Neural cell (in vitro differentiated cells): Measurements from ENCODE around the gene CCNT2. TPM values are rescaled to one million over a fixed set of nuclear protein-coding genes. Genes with fewer than 3 reads are reported as not detected.
"Not testable (repeated sequence)": the region's sequence is repeated elsewhere in the genome, so short reads cannot be mapped to it uniquely, and the experiment has no call there.

Experiments
- H2AFZ ChIP-seq: fragments of 200-600, 300-800 bp; sonication (generic), shearing (Covaris generic); 2 replicates; pipeline ENCODE4 v1.6.0; 2014; ENCODE audit warnings: low read depth, mild to moderate bottlenecking, antibody characterized with exemption, low read length, moderate library complexity
- H3F3A ChIP-seq: fragments of 200-600 bp; shearing (Covaris generic); 2 replicates; pipeline ENCODE4 v1.6.1; 2016; ENCODE audit warnings: mild to moderate bottlenecking, moderate library complexity, mixed read lengths, antibody characterized with exemption, low read length; ENCODE audit not compliant: insufficient read depth, poor library complexity, severe bottlenecking
- H3K27ac ChIP-seq: fragments of 200-600, 300-800 bp; sonication (generic), shearing (Covaris generic); 2 replicates; pipeline ENCODE4 v1.5.1; 2014; ENCODE audit warnings: mild to moderate bottlenecking, low read length, moderate library complexity
- H3K27me3 ChIP-seq: fragments of 300-800, 200-600 bp; sonication (generic), shearing (Covaris generic); 2 replicates; pipeline ENCODE4 v1.6.0; 2014; ENCODE audit warnings: mild to moderate bottlenecking, low read depth, low read length, moderate library complexity; ENCODE audit not compliant: insufficient read depth
- H3K36me3 ChIP-seq: fragments of 300-800, 200-600 bp; sonication (generic), shearing (Covaris generic); 2 replicates; pipeline ENCODE4 v1.5.1; 2014; ENCODE audit warnings: mild to moderate bottlenecking, antibody characterized with exemption, low read length, moderate library complexity; ENCODE audit not compliant: insufficient read depth
- H3K4me2 ChIP-seq: fragments of 300-800, 200-600 bp; sonication (generic), shearing (Covaris generic); 2 replicates; pipeline ENCODE4 v1.6.0; 2014; ENCODE audit warnings: mild to moderate bottlenecking, low read length
- H3K4me3 ChIP-seq: fragments of 300-800, 200-600 bp; sonication (generic), shearing (Covaris generic); 2 replicates; pipeline ENCODE4 v1.5.1; 2014; ENCODE audit warnings: mild to moderate bottlenecking, low read length, moderate library complexity
- H3K79me2 ChIP-seq: fragments of 200-600 bp; shearing (Covaris generic); replicated peaks from 2 replicates; pipeline ENCODE4 v1.6.0; 2014; ENCODE audit warnings: mild to moderate bottlenecking, low read length, moderate library complexity; ENCODE audit not compliant: insufficient read depth
- H3K9ac ChIP-seq: fragments of 300-800, 200-600 bp; sonication (generic), shearing (Covaris generic); 2 replicates; pipeline ENCODE4 v1.6.1; 2016; ENCODE audit warnings: mild to moderate bottlenecking, low read length, mixed read lengths
- H3K9me2 ChIP-seq: fragments of 200-600 bp; shearing (Covaris generic); 2 replicates; pipeline ENCODE4 v1.6.1; 2016; ENCODE audit warnings: mild to moderate bottlenecking, low read length, mixed read lengths; ENCODE audit not compliant: insufficient read depth
- H3K9me3 ChIP-seq: fragments of 200-600, 300-800 bp; sonication (generic), shearing (Covaris generic); 2 replicates; pipeline ENCODE4 v1.6.1; 2016; ENCODE audit warnings: mild to moderate bottlenecking, mixed run types, low read length, moderate library complexity, mixed read lengths
- H4K20me1 ChIP-seq: fragments of 200-600 bp; shearing (Covaris generic); 2 replicates; pipeline ENCODE4 v1.6.1; 2016; ENCODE audit warnings: mild to moderate bottlenecking, mixed run types; ENCODE audit not compliant: insufficient read depth
- CTCF ChIP-seq: fragments of 450-650 bp; IDR thresholded peaks from 2 replicates; pipeline ENCODE4 v1.5.1; 2014; ENCODE audit warnings: antibody characterized with exemption, mild to moderate bottlenecking, moderate library complexity; ENCODE audit not compliant: poor library complexity, severe bottlenecking
- EP300 ChIP-seq: fragments of 450-650 bp; conservative IDR thresholded peaks from 2 replicates; pipeline ENCODE4 v1.6.1; 2014; ENCODE audit warnings: antibody characterized with exemption, mild to moderate bottlenecking, moderate library complexity; ENCODE audit not compliant: poor library complexity, severe bottlenecking
- EZH2 ChIP-seq: fragments of 200-600, 300-800 bp; shearing (Covaris generic), sonication (generic); IDR thresholded peaks from 2 replicates; pipeline ENCODE4 v1.6.1; 2014; ENCODE audit warnings: antibody characterized with exemption, low read length, borderline replicate concordance, mild to moderate bottlenecking; ENCODE audit not compliant: insufficient read depth, poor library complexity, severe bottlenecking
- MXI1 ChIP-seq: fragments of 450-650 bp; conservative IDR thresholded peaks from 2 replicates; pipeline ENCODE4 v1.6.1; 2014; ENCODE audit warnings: antibody characterized with exemption, mild to moderate bottlenecking; ENCODE audit not compliant: poor library complexity, severe bottlenecking
- POLR2AphosphoS5 ChIP-seq: IDR thresholded peaks from 2 replicates; pipeline ENCODE4 v1.6.1; 2012
- RAD21 ChIP-seq: fragments of 450-650 bp; conservative IDR thresholded peaks from 2 replicates; pipeline ENCODE4 v1.6.1; 2014; ENCODE audit warnings: antibody characterized with exemption, mild to moderate bottlenecking, moderate library complexity
- REST ChIP-seq: IDR thresholded peaks from 2 replicates; pipeline ENCODE4 v1.6.1; 2012; ENCODE audit warnings: borderline replicate concordance
- SMC3 ChIP-seq: fragments of 450-650 bp; conservative IDR thresholded peaks from 2 replicates; pipeline ENCODE4 v1.6.1; 2014; ENCODE audit warnings: antibody characterized with exemption, mild to moderate bottlenecking, moderate library complexity; ENCODE audit not compliant: poor library complexity
- TAF1 ChIP-seq: IDR thresholded peaks from 2 replicates; pipeline ENCODE4 v1.6.1; 2012; ENCODE audit warnings: low read depth
- polyA plus RNA-seq: library from polyadenylated mRNA; depleted of rRNA; stranded (reverse); fragments of >200 nt; gene quantifications from 2 replicates; pipeline ENCODE4 v1.2.3, GENCODE V29; 2014

The CCNT2 gene
- polyA plus RNA-seq, 1 donor from 2014 or later = 134 TPM

- no peak overlapping the region for H3K4me2 ChIP-seq
- H3F3A ChIP-seq = no peaks in the 10 kb centered on the region
- H3K79me2 ChIP-seq = no peaks in the 10 kb centered on the region
- no peak overlapping the region for H2AFZ ChIP-seq
- H3K9me2 ChIP-seq = no peaks in the 10 kb centered on the region
- no peak overlapping the region for H3K27ac ChIP-seq
- H3K27me3 ChIP-seq = no peaks in the 10 kb centered on the region
- H3K9ac ChIP-seq = no peak overlapping the region
- no peaks in the 10 kb centered on the region for H3K36me3 ChIP-seq
- H3K4me3 ChIP-seq = no peak overlapping the region
- TF ChIP-seq CTCF (no peak), TAF1 (no peak), REST (no peak), MXI1 (no peak), EP300 (no peak), SMC3 (no peak), EZH2 (no peak), POLR2AphosphoS5 (no peak), RAD21 (no peak)
- H4K20me1 ChIP-seq = no peaks in the 10 kb centered on the region
- no peaks in the 10 kb centered on the region for H3K9me3 ChIP-seq
Observed at GRCh38 chr2:134906726-134907125, 11.9 kb upstream of the CCNT2 start.

DNA sequence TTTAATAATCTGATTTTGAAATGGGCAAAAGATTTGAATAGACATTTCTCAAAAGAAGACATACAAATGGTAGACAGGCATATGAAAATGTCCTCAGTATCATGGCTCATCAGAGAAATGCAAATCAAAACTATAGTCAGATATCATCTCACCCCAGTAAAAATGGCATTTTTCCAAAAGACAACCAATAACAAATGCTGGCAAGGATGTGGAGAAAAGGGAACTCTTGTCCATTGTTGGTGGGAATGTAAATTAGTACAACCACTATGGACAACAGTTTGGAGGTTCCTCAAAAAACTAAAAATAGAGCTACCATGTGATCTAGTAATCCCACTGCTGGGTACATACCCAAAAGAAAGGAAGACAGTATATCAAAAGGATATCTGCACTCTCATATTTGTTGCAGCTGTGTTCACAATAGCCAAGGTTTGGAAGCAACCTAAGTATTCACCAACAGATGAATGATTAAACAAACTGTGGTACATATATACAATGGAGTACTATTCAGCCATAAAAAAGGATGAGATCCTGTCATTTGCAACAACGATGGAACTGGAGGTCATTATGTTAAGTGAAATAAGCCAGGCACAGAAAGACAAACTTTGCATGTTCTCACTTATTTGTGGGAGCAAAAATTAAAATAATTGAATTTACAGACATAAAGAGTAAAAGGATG is 11.0 kb upstream of the CCNT2 start:
- not testable (repeated sequence) for H3K27ac ChIP-seq, H2AFZ ChIP-seq, H4K20me1 ChIP-seq, H3K27me3 ChIP-seq, H3F3A ChIP-seq, H3K9me2 ChIP-seq, H3K9me3 ChIP-seq, H3K9ac ChIP-seq, H3K4me2 ChIP-seq, H3K79me2 ChIP-seq, H3K4me3 ChIP-seq, H3K36me3 ChIP-seq
